HCT116 (cell line): Measurements from ENCODE around the gene ZNF320. TPM values are rescaled to one million over a fixed set of nuclear protein-coding genes. Genes with fewer than 3 reads are reported as not detected.
"Not testable (repeated sequence)": the region's sequence is repeated elsewhere in the genome, so short reads cannot be mapped to it uniquely, and the experiment has no call there.

ENCODE experiments used
- ATAC-seq: fragments of 200-7000 bp; cut with Tn5 transposase; 2 replicates; pipeline ENCODE4 v1.9.1; 2020; ENCODE audit warnings: mild to moderate bottlenecking, moderate library complexity
- BruUV-seq: library from RNA; stranded (reverse); fragments of 400-500 nt; replicated peaks from 2 replicates; lab custom pipeline; 2021; lab: Mats Ljungman, UMichigan
- CTCF ChIA-PET: fragments of 300-600 bp; sonication (Branson Sonifier 250); formaldehyde crosslinking; loops from one replicate; lab custom pipeline; 2021; ENCODE audit warnings: antibody characterized with exemption; lab: Charles Lee
- POLR2A ChIA-PET: fragments of 300-600, 350-600 bp; sonication (Branson Sonifier 250); formaldehyde crosslinking; loops from one replicate; lab custom pipeline; 2021; ENCODE audit warnings: antibody characterized with exemption; lab: Charles Lee
- RAD21 ChIA-PET, 2 experiments: fragments of 300-600 bp; sonication (Branson Sonifier 250); formaldehyde crosslinking; loops; one replicate each; lab custom pipeline; 2023; ENCODE audit warnings: low total read pairs in 2 of 2; ENCODE audit not compliant: uncharacterized antibody in 2 of 2, unreplicated experiment in 2 of 2, low non-redundant PET in 1 of 2; lab: Charles Lee
- DNase-seq: peaks from one replicate; pipeline ENCODE4 v3.0.0-alpha.2; 2010; ENCODE audit warnings: low read depth, low spot score
- H2AFZ ChIP-seq: fragments of 200-600 bp; shearing (Covaris generic), sonication (generic); 2 replicates; pipeline ENCODE4 v1.6.1; 2017; ENCODE audit warnings: low read depth, mixed run types, mixed read lengths, antibody characterized with exemption, low read length; ENCODE audit not compliant: poor library complexity, severe bottlenecking
- H3K27ac ChIP-seq: 2 replicates; pipeline ENCODE4 v1.5.1; 2012; ENCODE audit warnings: low read depth, low read length
- H3K27me3 ChIP-seq: fragments of 200-600 bp; sonication (generic); 2 replicates; pipeline ENCODE4 v1.6.1; 2016; ENCODE audit warnings: mixed run types, low read length, mixed read lengths; ENCODE audit not compliant: insufficient read depth
- H3K36me3 ChIP-seq, 2 experiments: fragments of 200-500 bp in 1 of 2; fragments of 200-600 bp in 1 of 2; sonication (Bioruptor generic) in 1 of 2; sonication (generic) in 1 of 2; 2 replicates each; pipeline versions ENCODE4 v1.5.1 to v1.6.1; 2014 to 2016; ENCODE audit warnings: low read length in 2 of 2, inconsistent platforms in 1 of 2, mixed read lengths in 1 of 2, mixed run types in 1 of 2; ENCODE audit not compliant: insufficient read depth in 2 of 2, control insufficient read depth in 1 of 2
- H3K4me1 ChIP-seq, 2 experiments: fragments of 200-600 bp in 1 of 2; sonication (generic) in 1 of 2; 2 replicates each; pipeline versions ENCODE4 v1.5.1 to v1.6.1; 2012 to 2017; ENCODE audit warnings: low read length in 2 of 2, inconsistent platforms in 1 of 2, mild to moderate bottlenecking in 1 of 2, mixed read lengths in 1 of 2, mixed run types in 1 of 2, moderate library complexity in 1 of 2; ENCODE audit not compliant: insufficient read depth in 2 of 2, control insufficient read depth in 1 of 2
- H3K4me2 ChIP-seq: fragments of 200-600 bp; sonication (generic); 2 replicates; pipeline ENCODE4 v1.6.1; 2017; ENCODE audit warnings: mixed run types, low read length, mixed read lengths
- H3K4me3 ChIP-seq, 2 experiments: fragments of 200-600 bp in 1 of 2; sonication (generic) in 1 of 2; replicated peaks in 1 of 2; 2 replicates each; pipeline ENCODE4 v1.5.1; 2011 to 2016; ENCODE audit warnings: low read length in 2 of 2, control low read depth in 1 of 2, low read depth in 1 of 2, mild to moderate bottlenecking in 1 of 2, mixed read lengths in 1 of 2, mixed run types in 1 of 2
- H3K79me2 ChIP-seq: fragments of 200-600 bp; sonication (generic); 2 replicates; pipeline ENCODE4 v1.6.1; 2017; ENCODE audit warnings: mild to moderate bottlenecking, mixed run types, low read length, moderate library complexity, mixed read lengths; ENCODE audit not compliant: insufficient read depth
- H3K9ac ChIP-seq: fragments of 200-600 bp; sonication (generic); 2 replicates; pipeline ENCODE4 v1.6.1; 2016; ENCODE audit warnings: low read length, mixed read lengths
- H3K9me2 ChIP-seq: fragments of 200-600 bp; sonication (generic), shearing (Covaris generic); 2 replicates; pipeline ENCODE4 v1.6.1; 2017; ENCODE audit warnings: mixed run types, mild to moderate bottlenecking, moderate library complexity; ENCODE audit not compliant: insufficient read depth
- H3K9me3 ChIP-seq, 2 experiments: fragments of 200-500 bp in 1 of 2; fragments of 200-600 bp in 1 of 2; sonication (Bioruptor generic) in 1 of 2; sonication (generic) in 1 of 2; 2 replicates each; pipeline ENCODE4 v1.6.1; 2014 to 2017; ENCODE audit warnings: low read length in 2 of 2, mixed read lengths in 2 of 2, inconsistent platforms in 1 of 2, low read depth in 1 of 2, mild to moderate bottlenecking in 1 of 2, mixed run types in 1 of 2, moderate library complexity in 1 of 2; ENCODE audit not compliant: control insufficient read depth in 1 of 2, insufficient read depth in 1 of 2
- H4K20me1 ChIP-seq: fragments of 200-600 bp; sonication (generic), shearing (Covaris generic); 2 replicates; pipeline ENCODE4 v1.6.1; 2017; ENCODE audit warnings: mixed run types, mild to moderate bottlenecking, moderate library complexity; ENCODE audit not compliant: insufficient read depth
- CBX3 ChIP-seq: IDR thresholded peaks from 2 replicates; pipeline ENCODE4 v1.6.1; 2012; ENCODE audit warnings: low read depth
- EGR1 ChIP-seq: IDR thresholded peaks from 2 replicates; pipeline ENCODE4 v1.6.1; 2012; ENCODE audit warnings: low read depth
- ELF1 ChIP-seq: IDR thresholded peaks from 2 replicates; pipeline ENCODE4 v1.6.1; 2012; ENCODE audit warnings: low read depth, borderline replicate concordance
- EZH2phosphoT487 ChIP-seq: fragments of 200-600 bp; IDR thresholded peaks from 2 replicates; pipeline ENCODE4 v1.6.1; 2018; ENCODE audit warnings: antibody characterized with exemption, borderline replicate concordance
- FOSL1 ChIP-seq: IDR thresholded peaks from 2 replicates; pipeline ENCODE4 v1.6.1; 2012; ENCODE audit warnings: low read depth
- POLR2A ChIP-seq: IDR thresholded peaks from 2 replicates; pipeline ENCODE4 v1.7.0; 2011; ENCODE audit warnings: borderline replicate concordance; ENCODE audit not compliant: insufficient read depth, insufficient read length; ENCODE audit errors: extremely low read depth
- SIN3A ChIP-seq: IDR thresholded peaks from 2 replicates; pipeline ENCODE4 v1.6.1; 2012; ENCODE audit warnings: low read depth
- SP1 ChIP-seq: IDR thresholded peaks from 2 replicates; pipeline ENCODE4 v1.6.1; 2012; ENCODE audit warnings: low read depth
- TCF7L2 ChIP-seq: IDR thresholded peaks from 2 replicates; pipeline ENCODE4 v1.7.0; 2011; ENCODE audit warnings: borderline replicate concordance, inconsistent platforms; ENCODE audit not compliant: insufficient read depth, insufficient read length; ENCODE audit errors: extremely low read depth
- ZNF274 ChIP-seq: fragments of 200-500 bp; sonication (Bioruptor generic); IDR thresholded peaks from 2 replicates; pipeline ENCODE4 v1.6.1; 2014; ENCODE audit warnings: mild to moderate bottlenecking, low read depth, low read length, inconsistent platforms
- intact Hi-C: fragments of 100-400 bp; cut with micrococcal nuclease; formaldehyde crosslinking; loops from 2 replicates; pipeline ENCODE4 v1.10.0; 2022
- total RNA-seq: library from RNA; stranded (reverse); gene quantifications from one replicate; pipeline ENCODE4 v1.2.1, GENCODE V29; 2021; ENCODE audit not compliant: unreplicated experiment
- TF ChIP-seq, protein P1 (sequence below): IDR thresholded peaks from 2 replicates; pipeline ENCODE4 v1.6.1; 2012; ENCODE audit warnings: low read depth
- TF ChIP-seq, protein P2 (sequence below): IDR thresholded peaks from 2 replicates; pipeline ENCODE4 v1.6.1; 2011; ENCODE audit warnings: mild to moderate bottlenecking, low read length, moderate library complexity; ENCODE audit not compliant: insufficient replicate concordance; ENCODE audit errors: extremely low read depth

ZNF320 gene
- total RNA-seq, 1 experiment from 2014 or later: 9.2 TPM

DNA sequence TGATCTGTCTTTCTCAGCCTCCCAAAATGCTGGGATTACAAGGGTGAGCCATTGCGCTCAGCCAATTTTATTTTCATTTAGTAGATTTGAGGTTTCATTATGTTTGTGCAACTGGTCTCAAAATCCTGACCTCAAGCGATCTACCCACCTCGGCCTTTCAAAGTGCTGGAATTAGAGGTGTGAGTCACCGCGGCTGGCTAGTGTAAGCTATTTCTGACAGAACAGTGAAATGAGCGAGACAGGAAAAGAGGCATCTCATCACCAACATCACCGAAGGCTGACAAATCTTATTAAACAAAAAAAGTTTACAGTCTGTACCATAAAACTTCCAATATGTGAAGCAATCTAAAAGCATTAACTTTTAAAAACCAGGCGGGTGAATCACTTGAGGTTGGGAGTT is 38.0 kb upstream of the ZNF320 start:
- intact Hi-C loops: no loop called here
- ChIA-PET RAD21 (no interaction called here), POLR2A (no interaction called here), CTCF (no interaction called here)
- BruUV-seq: no TSS peak
- Histone ChIP-seq H2AFZ (no peak overlapping the region), H3K27ac (no peak overlapping the region), H3K27me3 (no peaks in the 10 kb centered on the region), H3K4me2 (no peak overlapping the region), H3K9ac (no peak overlapping the region), H3K4me1 (no peaks in the 10 kb centered on the region), H3K4me3 (no peak overlapping the region), H4K20me1 (no peaks in the 10 kb centered on the region), H3K9me3 (peaks cover 0 to 18% of the 10 kb centered on the region in 2 experiments; a peak in 2 of 4 replicates), H3K9me2 (no peaks in the 10 kb centered on the region), H3K36me3 (peaks cover 0 to 3% of the 10 kb centered on the region in 2 experiments; a peak in 1 of 4 replicates), H3K79me2 (peaks cover 23% of the 10 kb centered on the region)
- TF ChIP-seq, protein P1, sequence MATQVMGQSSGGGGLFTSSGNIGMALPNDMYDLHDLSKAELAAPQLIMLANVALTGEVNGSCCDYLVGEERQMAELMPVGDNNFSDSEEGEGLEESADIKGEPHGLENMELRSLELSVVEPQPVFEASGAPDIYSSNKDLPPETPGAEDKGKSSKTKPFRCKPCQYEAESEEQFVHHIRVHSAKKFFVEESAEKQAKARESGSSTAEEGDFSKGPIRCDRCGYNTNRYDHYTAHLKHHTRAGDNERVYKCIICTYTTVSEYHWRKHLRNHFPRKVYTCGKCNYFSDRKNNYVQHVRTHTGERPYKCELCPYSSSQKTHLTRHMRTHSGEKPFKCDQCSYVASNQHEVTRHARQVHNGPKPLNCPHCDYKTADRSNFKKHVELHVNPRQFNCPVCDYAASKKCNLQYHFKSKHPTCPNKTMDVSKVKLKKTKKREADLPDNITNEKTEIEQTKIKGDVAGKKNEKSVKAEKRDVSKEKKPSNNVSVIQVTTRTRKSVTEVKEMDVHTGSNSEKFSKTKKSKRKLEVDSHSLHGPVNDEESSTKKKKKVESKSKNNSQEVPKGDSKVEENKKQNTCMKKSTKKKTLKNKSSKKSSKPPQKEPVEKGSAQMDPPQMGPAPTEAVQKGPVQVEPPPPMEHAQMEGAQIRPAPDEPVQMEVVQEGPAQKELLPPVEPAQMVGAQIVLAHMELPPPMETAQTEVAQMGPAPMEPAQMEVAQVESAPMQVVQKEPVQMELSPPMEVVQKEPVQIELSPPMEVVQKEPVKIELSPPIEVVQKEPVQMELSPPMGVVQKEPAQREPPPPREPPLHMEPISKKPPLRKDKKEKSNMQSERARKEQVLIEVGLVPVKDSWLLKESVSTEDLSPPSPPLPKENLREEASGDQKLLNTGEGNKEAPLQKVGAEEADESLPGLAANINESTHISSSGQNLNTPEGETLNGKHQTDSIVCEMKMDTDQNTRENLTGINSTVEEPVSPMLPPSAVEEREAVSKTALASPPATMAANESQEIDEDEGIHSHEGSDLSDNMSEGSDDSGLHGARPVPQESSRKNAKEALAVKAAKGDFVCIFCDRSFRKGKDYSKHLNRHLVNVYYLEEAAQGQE: no peak
- TF ChIP-seq ELF1 (no peak), CBX3 (no peak), SP1 (no peak), FOSL1 (no peak), EZH2phosphoT487 (no peak), TCF7L2 (no peak), POLR2A (no peak), ZNF274 (no peak), EGR1 (no peak), SIN3A (no peak)
- TF ChIP-seq, protein P2, sequence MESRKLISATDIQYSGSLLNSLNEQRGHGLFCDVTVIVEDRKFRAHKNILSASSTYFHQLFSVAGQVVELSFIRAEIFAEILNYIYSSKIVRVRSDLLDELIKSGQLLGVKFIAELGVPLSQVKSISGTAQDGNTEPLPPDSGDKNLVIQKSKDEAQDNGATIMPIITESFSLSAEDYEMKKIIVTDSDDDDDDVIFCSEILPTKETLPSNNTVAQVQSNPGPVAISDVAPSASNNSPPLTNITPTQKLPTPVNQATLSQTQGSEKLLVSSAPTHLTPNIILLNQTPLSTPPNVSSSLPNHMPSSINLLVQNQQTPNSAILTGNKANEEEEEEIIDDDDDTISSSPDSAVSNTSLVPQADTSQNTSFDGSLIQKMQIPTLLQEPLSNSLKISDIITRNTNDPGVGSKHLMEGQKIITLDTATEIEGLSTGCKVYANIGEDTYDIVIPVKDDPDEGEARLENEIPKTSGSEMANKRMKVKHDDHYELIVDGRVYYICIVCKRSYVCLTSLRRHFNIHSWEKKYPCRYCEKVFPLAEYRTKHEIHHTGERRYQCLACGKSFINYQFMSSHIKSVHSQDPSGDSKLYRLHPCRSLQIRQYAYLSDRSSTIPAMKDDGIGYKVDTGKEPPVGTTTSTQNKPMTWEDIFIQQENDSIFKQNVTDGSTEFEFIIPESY: no peak
- DNase-seq (no peak), ATAC-seq (no peak)

DNA sequence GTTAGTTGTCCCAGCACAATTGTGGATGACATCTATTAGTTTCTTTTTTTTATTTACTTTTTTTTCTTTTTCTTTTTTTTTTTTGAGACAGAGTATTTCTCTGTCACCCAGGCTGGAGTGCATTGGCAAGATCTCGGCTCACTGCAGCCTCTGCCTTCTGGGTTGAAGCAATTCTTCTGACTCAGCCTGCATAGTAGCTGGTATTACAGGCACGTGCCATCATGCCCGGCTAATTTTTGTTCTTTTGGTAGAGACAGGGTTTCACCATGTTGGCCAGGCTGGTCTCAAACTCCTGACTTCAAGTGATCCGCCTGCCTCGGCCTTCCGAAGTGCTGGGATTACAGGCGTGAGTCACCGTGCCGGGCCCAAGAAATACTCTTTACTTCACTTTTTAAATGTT is 27.2 kb upstream of the ZNF320 start:
- H2AFZ ChIP-seq, intact Hi-C loops, ATAC-seq, H3K27me3 ChIP-seq, H4K20me1 ChIP-seq, RAD21 ChIA-PET, H3K79me2 ChIP-seq, H3K9me3 ChIP-seq, H3K4me3 ChIP-seq, DNase-seq, CTCF ChIA-PET, H3K27ac ChIP-seq, BruUV-seq, H3K4me2 ChIP-seq, H3K9ac ChIP-seq, H3K9me2 ChIP-seq: not testable (repeated sequence)
- POLR2A ChIA-PET: interaction anchor here (0.7 kb wide), 1 partner anchor 25 kb away, joined by 3 read pairs; no protein-coding TSS in a partner anchor
- Histone ChIP-seq H3K4me1 (peaks cover 0 to 10% of the 10 kb centered on the region in 2 experiments; a peak in 1 of 4 replicates), H3K36me3 (peaks cover 4 to 12% of the 10 kb centered on the region in 2 experiments; a peak in 3 of 4 replicates)
